RPMI7951 (cell line): Measurements from ENCODE around the gene EXOC3. TPM values are rescaled to one million over a fixed set of nuclear protein-coding genes. Genes with fewer than 3 reads are reported as not detected.
A peak's percentile ranks its signal among the peaks of the same experiment; 100 is the strongest.

ENCODE experiments used
- DNase-seq: peaks from one replicate; pipeline ENCODE4 v3.0.0-alpha.2; 2012; ENCODE audit warnings: low read depth
- total RNA-seq: library from RNA; depleted of rRNA; stranded (reverse); fragments of >200 nt; shearing (Covaris generic); gene quantifications from 2 replicates; pipeline ENCODE4 v1.2.3, GENCODE V29; 2014

Gene EXOC3
- total RNA-seq, 1 experiment from 2014 or later: 22.7 TPM

GRCh38 chr5:439181-439580, 3.8 kb upstream of the EXOC3 start:
- no peak for DNase-seq

- no peak for DNase-seq
Observed at GRCh38 chr5:439636-440035, 3.3 kb upstream of the EXOC3 start.

- DNase-seq: no peak
Observed at GRCh38 chr5:440401-441201, 2.4 kb upstream of the EXOC3 start.

- no peak for DNase-seq
Observed at GRCh38 chr5:441996-442334, 1.0 kb upstream of the EXOC3 start.

GRCh38 chr5:443239-444151, 519 bp downstream of the EXOC3 start:
- no peak for DNase-seq

- no peak for DNase-seq
Observed at GRCh38 chr5:444226-444625, 1.2 kb downstream of the EXOC3 start.

- no peak for DNase-seq
Observed at GRCh38 chr5:445591-445990, 2.6 kb downstream of the EXOC3 start.

GRCh38 chr5:446066-446882, 3.3 kb downstream of the EXOC3 start:
- DNase-seq: peak; percentile 46

- DNase-seq: peak; percentile 46
Observed at GRCh38 chr5:446883-447263, 3.9 kb downstream of the EXOC3 start.

- no peak for DNase-seq
Observed at GRCh38 chr5:447501-447900, 4.5 kb downstream of the EXOC3 start.

GRCh38 chr5:448061-448765, 5.2 kb downstream of the EXOC3 start:
- no peak for DNase-seq

GRCh38 chr5:448766-449090, 5.8 kb downstream of the EXOC3 start:
- no peak for DNase-seq

GRCh38 chr5:449151-449550, 6.2 kb downstream of the EXOC3 start:
- DNase-seq: no peak

- DNase-seq: no peak
Observed at GRCh38 chr5:451587-452458, 8.8 kb downstream of the EXOC3 start.

- DNase-seq: peak; percentile 45
Observed at GRCh38 chr5:452978-453710, 10.2 kb downstream of the EXOC3 start.

- no peak for DNase-seq
Observed at GRCh38 chr5:453725-454481, 10.9 kb downstream of the EXOC3 start.

GRCh38 chr5:454936-455335, 12.0 kb downstream of the EXOC3 start:
- DNase-seq: no peak

GRCh38 chr5:455806-456205, 12.8 kb downstream of the EXOC3 start:
- DNase-seq: no peak
